ENCODE data around the gene CORO1A.
"Not testable (repeated sequence)": the region's sequence is repeated elsewhere in the genome, so short reads cannot be mapped to it uniquely, and the experiment has no call there.

GRCh38 chr16:30168746-30169145, 14.7 kb upstream of the CORO1A start:
- TF ChIP-seq POLR2AphosphoS5 (IDR thresholded peaks at IDR 0.05; ENCODE audit: low read depth); CTCF (conservative IDR thresholded peaks at IDR 0.05; ENCODE audit: low read depth in 2 of 2); ZNF114 (CRISPR knock-in tag; IDR thresholded peaks at IDR 0.05); REST (IDR thresholded peaks at IDR 0.05; ENCODE audit: unreplicated experiment): not testable (repeated sequence)

Data from GM23338 (cell line).